MG63 (cell line): ENCODE results near the gene ZNF540. TPM values are rescaled to one million over a fixed set of nuclear protein-coding genes. Genes with fewer than 3 reads are reported as not detected.

ENCODE experiments used
- total RNA-seq: library from RNA; depleted of rRNA; stranded (reverse); fragments of >200 nt; shearing (Covaris generic); gene quantifications from 2 replicates; pipeline ENCODE4 v1.2.3, GENCODE V29; 2014; ENCODE audit warnings: low replicate concordance; rRNA removed

Gene ZNF540
- total RNA-seq, 1 experiment from 2014 or later = not detected

Other genes starting within 250 kb of the ZNF540 start
- 3.4 and 5.9 TPM in 2 replicates for gene ZNF527, start 223.8 kb upstream of the ZNF540 start, total RNA-seq
- 2.0 and 2.5 TPM in 2 replicates for gene ZNF569, start 127.4 kb upstream of the ZNF540 start, total RNA-seq
- gene ZNF570, start 125.5 kb upstream of the ZNF540 start, total RNA-seq = not detected in 2 replicates
- not detected in 2 replicates for gene ZNF793, start 87.9 kb upstream of the ZNF540 start, total RNA-seq
- 3.0 and 13.6 TPM in 2 replicates for gene ZNF571, start 84 bp upstream of the ZNF540 start, total RNA-seq
- 27.0 and 30.2 TPM in 2 replicates for gene ZFP30, start 60.6 kb downstream of the ZNF540 start, total RNA-seq
- gene ZNF607, start 124.9 kb downstream of the ZNF540 start, total RNA-seq = 0.89 and 1.3 TPM in 2 replicates
- 2.1 and 2.9 TPM in 2 replicates for gene ZNF573, start 184.7 kb downstream of the ZNF540 start, total RNA-seq